ENCODE results near the gene HFE. TPM values are rescaled to one million over a fixed set of nuclear protein-coding genes. Genes with fewer than 3 reads are reported as not detected.

Gene HFE
- 2.9 and 5.4 TPM in 2 replicates for total RNA-seq

GRCh38 chr6:26087284-26088115, at the start of gene HFE:
HFE (plus strand) TSS chr6:26087429; CDS start chr6:26087441, 12 bp downstream.

Other genes starting within 250 kb of the HFE start
- gene SLC17A3, start 213.2 kb upstream of the HFE start, total RNA-seq = not detected in 2 replicates
- gene SLC17A2, start 156.7 kb upstream of the HFE start, total RNA-seq = not detected in 2 replicates
- gene TRIM38, start 124.6 kb upstream of the HFE start, total RNA-seq = 12.3 and 13.3 TPM in 2 replicates